Peyer's patch (tissue), 4 donors: Measurements from ENCODE around the gene RPL21. TPM values are rescaled to one million over a fixed set of nuclear protein-coding genes. Genes with fewer than 3 reads are reported as not detected.
A peak's percentile ranks its signal among the peaks of the same experiment; 100 is the strongest.

Experiments
- DNase-seq, 3 donors: peaks; one replicate each; pipeline ENCODE4 v3.0.0-alpha.2; 2017 to 2019
- H3K27ac ChIP-seq, 4 donors: fragments of 200-600 bp; sonication (generic); one replicate each; pipeline ENCODE4 v1.5.1; 2016 to 2019
- H3K27me3 ChIP-seq, 2 donors: fragments of 200-600 bp; sonication (generic); one replicate each; pipeline ENCODE4 v1.5.1; 2019
- H3K36me3 ChIP-seq, 3 donors: fragments of 200-600 bp; sonication (generic); one replicate each; pipeline ENCODE4 v1.5.1; 2016 to 2019
- H3K4me1 ChIP-seq, 4 donors: fragments of 200-600 bp; sonication (generic); one replicate each; pipeline ENCODE4 v1.5.1; 2016 to 2019
- H3K4me3 ChIP-seq, 4 donors: fragments of 200-600 bp; sonication (generic); 1 replicate in 3 of 4; 2 replicates in 1 of 4; pipeline ENCODE4 v1.5.1; 2016 to 2019; ENCODE audit warnings: mild to moderate bottlenecking in 1 of 4
- H3K9me3 ChIP-seq, 4 donors: fragments of 200-600 bp; sonication (generic); one replicate each; pipeline ENCODE4 v1.5.1; 2016 to 2019; ENCODE audit warnings: mild to moderate bottlenecking in 1 of 4
- CTCF ChIP-seq, 6 experiments: fragments of 450-650 bp in 4 of 6; fragments of 200-600 bp in 2 of 6; sonication (generic) in 1 of 6; IDR thresholded peaks; one replicate each; pipeline ENCODE4 v1.5.1; 2017 to 2019; ENCODE audit warnings: antibody characterized with exemption in 6 of 6, mild to moderate bottlenecking in 3 of 6, moderate library complexity in 1 of 6
- POLR2A ChIP-seq, 2 donors: fragments of 450-650 bp; IDR thresholded peaks; one replicate each; pipeline ENCODE4 v1.5.1; 2017; ENCODE audit warnings: antibody characterized with exemption in 2 of 2, mild to moderate bottlenecking in 2 of 2, moderate library complexity in 2 of 2
- total RNA-seq, 4 donors: library from RNA; depleted of rRNA; stranded (reverse); fragments of >200 nt; gene quantifications; one replicate each; pipeline ENCODE4 v1.1.0, GENCODE V29; 2016

RPL21 gene
- total RNA-seq, 4 donors from 2014 or later, result 179 to 828 (median 278) TPM

GRCh38 chr13:27267596-27267995 is 16.2 kb downstream of the RPL21 start:
- no peak overlapping the region for H3K4me3 ChIP-seq
- no peaks in the 10 kb centered on the region for H3K36me3 ChIP-seq
- TF ChIP-seq POLR2A (IDR thresholded peaks at IDR 0.05) (no peak), CTCF (IDR thresholded peaks at IDR 0.05) (no peak)
- peaks cover 0 to 15% (median 5%) of the 10 kb centered on the region in 4 donors for H3K4me1 ChIP-seq
- no peak for DNase-seq
- H3K27ac ChIP-seq, result peak overlapping the region in 2 of 4 donors; percentile 43 to 53
- no peaks in the 10 kb centered on the region for H3K9me3 ChIP-seq
- no peaks in the 10 kb centered on the region for H3K27me3 ChIP-seq

GRCh38 chr13:27269114-27269665 is 17.8 kb downstream of the RPL21 start:
- no peak overlapping the region for H3K4me3 ChIP-seq
- no peak for DNase-seq
- H3K4me1 ChIP-seq, result peaks cover 0 to 20% (median 5%) of the 10 kb centered on the region in 4 donors
- peaks cover 0 to 5% (median 0%) of the 10 kb centered on the region in 3 donors for H3K36me3 ChIP-seq
- no peaks in the 10 kb centered on the region for H3K9me3 ChIP-seq
- TF ChIP-seq POLR2A (IDR thresholded peaks at IDR 0.05), result no peak
- no peak for TF ChIP-seq CTCF (IDR thresholded peaks at IDR 0.05)
- H3K27ac ChIP-seq, result no peak overlapping the region
- no peaks in the 10 kb centered on the region for H3K27me3 ChIP-seq

GRCh38 chr13:27270594-27271520 is 19.5 kb downstream of the RPL21 start, which contains the start of gene RASL11A:
TSS of gene RASL11A (plus strand) at chr13:27270830. CDS start at chr13:27270945, 115 bp downstream.
- DNase-seq, result peak; percentile 69 to 92 (median 92)
- H3K27me3 ChIP-seq, result no peaks in the 10 kb centered on the region
- H3K4me1 ChIP-seq, result peaks cover 3 to 15% (median 5%) of the 10 kb centered on the region in 4 donors
- H3K36me3 ChIP-seq, result peaks cover 0 to 5% (median 0%) of the 10 kb centered on the region in 3 donors
- peak within 1 kb of the TSS; percentile 81 to 95 (median 88) for H3K27ac ChIP-seq
- TF ChIP-seq POLR2A (IDR thresholded peaks at IDR 0.05) (peak; percentile 95 to 96), CTCF (IDR thresholded peaks at IDR 0.05) (peak; percentile 67 to 98 (median 94))
- no peaks in the 10 kb centered on the region for H3K9me3 ChIP-seq
- peak within 1 kb of the TSS; percentile 78 to 96 (median 93) for H3K4me3 ChIP-seq

GRCh38 chr13:27271570-27272096 is 20.3 kb downstream of the RPL21 start:
- no peak for TF ChIP-seq POLR2A (IDR thresholded peaks at IDR 0.05)
- TF ChIP-seq CTCF (IDR thresholded peaks at IDR 0.05), result no peak
- no peaks in the 10 kb centered on the region for H3K9me3 ChIP-seq
- no peaks in the 10 kb centered on the region for H3K27me3 ChIP-seq
- H3K27ac ChIP-seq, result peak overlapping the region; percentile 81 to 95 (median 88)
- DNase-seq, result no peak
- peaks cover 3 to 15% (median 5%) of the 10 kb centered on the region in 4 donors for H3K4me1 ChIP-seq
- peaks cover 0 to 5% (median 0%) of the 10 kb centered on the region in 3 donors for H3K36me3 ChIP-seq
- H3K4me3 ChIP-seq, result peak overlapping the region; percentile 78 to 96 (median 93)

DNA sequence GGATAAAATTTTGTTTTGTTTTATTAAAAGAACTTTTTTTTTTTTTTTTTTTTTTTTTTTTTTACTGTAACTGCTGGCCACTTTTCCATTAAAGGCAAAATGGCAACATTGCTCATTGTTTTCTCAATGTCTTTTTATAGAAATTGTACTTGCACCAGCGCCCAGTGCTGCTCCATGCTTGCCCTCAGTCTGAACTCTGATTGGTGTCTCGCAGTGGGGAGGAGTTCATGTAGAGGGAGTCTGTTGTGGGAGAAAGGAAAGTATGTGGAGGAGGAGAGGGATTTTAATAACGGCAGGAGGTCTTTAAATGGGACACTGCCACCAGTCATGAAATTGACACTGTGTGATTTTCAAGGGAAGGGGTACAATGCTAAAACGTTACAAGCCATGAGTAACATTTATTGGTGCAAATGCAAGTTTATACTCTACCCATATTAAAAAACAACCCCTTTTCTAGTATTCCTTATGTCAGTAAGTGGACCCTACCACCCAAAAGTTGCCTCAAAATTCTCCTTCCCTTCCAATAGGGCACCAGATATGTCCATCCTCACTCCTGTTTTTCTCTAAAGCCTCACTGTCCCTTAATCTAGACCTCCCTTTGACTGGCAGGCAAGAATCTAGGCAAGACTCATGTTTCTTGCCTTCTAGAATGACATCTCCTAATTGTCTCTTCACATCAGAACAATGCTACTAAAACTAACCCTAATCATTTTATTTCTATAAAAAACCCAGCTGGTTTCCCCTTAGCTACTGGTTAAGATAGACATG is 22.5 kb downstream of the RPL21 start:
- Histone ChIP-seq H3K4me1 (peaks cover 3 to 15% (median 5%) of the 10 kb centered on the region in 4 donors), H3K4me3 (no peak overlapping the region), H3K27me3 (no peaks in the 10 kb centered on the region), H3K36me3 (peaks cover 0 to 5% (median 0%) of the 10 kb centered on the region in 3 donors), H3K27ac (peak overlapping the region in 2 of 4 donors; percentile 4 to 16), H3K9me3 (no peaks in the 10 kb centered on the region)
- no peak for DNase-seq
- TF ChIP-seq POLR2A (IDR thresholded peaks at IDR 0.05) (no peak), CTCF (IDR thresholded peaks at IDR 0.05) (no peak)
